ENCODE measurements around the gene LRP10. TPM values are rescaled to one million over a fixed set of nuclear protein-coding genes. Genes with fewer than 3 reads are reported as not detected.

LRP10 gene
- total RNA-seq, 1 donor from 2014 or later = 38.6 TPM

DNA sequence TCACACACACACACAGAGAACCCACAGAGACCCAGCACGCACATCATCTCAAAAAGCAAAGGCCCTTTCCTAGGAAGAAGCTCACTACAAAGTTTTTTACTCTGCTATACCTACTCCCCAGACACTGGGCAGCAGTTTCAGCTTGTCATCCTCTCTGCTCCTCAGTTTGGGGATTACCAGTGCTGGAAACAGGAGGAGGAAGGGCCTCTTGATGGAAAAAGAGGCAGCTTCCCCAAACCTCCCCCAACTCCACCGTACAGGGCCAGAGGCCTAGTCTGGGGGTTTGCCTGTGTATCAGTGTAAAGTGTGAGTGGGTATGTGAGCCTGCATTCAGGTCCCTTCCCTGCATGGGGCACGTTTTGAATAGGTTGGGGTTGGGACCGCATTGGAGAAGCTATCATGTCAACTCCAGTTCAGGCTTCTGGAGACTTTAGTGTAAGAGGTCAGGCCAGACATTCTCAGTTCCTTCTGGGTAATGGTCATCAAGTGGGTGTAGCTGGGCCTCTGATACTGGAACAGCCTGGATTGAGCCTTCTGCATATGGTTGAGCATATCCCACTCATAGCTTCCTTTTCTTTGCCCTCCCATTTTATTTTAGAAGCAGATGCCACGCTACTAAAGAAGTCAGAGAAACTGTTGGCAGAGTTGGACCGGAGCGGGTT, 12.7 kb downstream of the LRP10 start:
- Mint-ChIP-seq H3K4me1 (peaks cover 53% of the 10 kb centered on the region), H3K27me3 (ENCODE audit: low read depth) (no peaks in the 10 kb centered on the region), H3K36me3 (peaks cover 2% of the 10 kb centered on the region), H3K9me3 (no peaks in the 10 kb centered on the region), H3K4me3 (peak overlapping the region; percentile 68), H3K27ac (peak overlapping the region; percentile 70)
- TF ChIP-seq, protein P1, sequence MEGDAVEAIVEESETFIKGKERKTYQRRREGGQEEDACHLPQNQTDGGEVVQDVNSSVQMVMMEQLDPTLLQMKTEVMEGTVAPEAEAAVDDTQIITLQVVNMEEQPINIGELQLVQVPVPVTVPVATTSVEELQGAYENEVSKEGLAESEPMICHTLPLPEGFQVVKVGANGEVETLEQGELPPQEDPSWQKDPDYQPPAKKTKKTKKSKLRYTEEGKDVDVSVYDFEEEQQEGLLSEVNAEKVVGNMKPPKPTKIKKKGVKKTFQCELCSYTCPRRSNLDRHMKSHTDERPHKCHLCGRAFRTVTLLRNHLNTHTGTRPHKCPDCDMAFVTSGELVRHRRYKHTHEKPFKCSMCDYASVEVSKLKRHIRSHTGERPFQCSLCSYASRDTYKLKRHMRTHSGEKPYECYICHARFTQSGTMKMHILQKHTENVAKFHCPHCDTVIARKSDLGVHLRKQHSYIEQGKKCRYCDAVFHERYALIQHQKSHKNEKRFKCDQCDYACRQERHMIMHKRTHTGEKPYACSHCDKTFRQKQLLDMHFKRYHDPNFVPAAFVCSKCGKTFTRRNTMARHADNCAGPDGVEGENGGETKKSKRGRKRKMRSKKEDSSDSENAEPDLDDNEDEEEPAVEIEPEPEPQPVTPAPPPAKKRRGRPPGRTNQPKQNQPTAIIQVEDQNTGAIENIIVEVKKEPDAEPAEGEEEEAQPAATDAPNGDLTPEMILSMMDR (IDR thresholded peaks at IDR 0.05; ENCODE audit: unreplicated experiment) = no peak
- DNase-seq (ENCODE audit: low spot score in 2 of 2, unreplicated experiment in 2 of 2) = no peak

DNA sequence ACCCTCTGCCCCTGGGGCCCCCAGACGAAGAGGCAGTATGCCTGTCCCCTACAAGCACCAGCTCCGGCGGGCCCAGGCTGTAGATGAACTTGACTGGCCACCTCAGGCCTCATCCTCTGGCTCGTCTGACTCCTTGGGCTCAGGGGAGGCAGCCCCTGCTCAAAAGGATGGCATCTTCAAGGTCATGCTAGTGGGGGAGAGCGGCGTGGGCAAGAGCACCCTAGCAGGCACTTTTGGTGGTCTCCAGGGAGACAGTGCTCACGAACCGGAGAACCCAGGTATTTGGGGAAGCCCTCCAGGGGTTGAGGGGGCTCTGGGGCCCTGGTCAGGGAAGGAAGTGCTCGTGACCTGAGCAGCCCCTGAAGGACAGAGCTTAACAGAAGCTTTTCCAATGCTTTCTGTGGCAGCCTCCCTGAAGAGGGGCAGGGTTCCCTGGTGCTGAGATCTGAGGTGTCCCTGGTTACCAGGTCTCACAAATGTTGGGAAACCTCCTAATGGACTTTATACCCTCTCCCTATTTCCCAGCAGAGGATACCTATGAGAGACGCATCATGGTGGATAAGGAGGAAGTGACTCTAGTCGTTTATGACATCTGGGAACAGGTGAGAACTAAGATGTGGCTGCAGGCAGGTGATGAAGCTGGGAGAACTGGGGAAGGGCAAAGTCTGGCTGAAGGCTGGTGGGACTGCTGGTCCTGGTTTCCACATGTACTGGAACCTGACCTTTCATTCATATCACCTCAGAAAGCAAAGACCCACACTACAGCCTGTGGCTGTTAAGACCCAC, 13.4 kb downstream of the LRP10 start:
- peak overlapping the region; percentile 26 for H3K4me3 Mint-ChIP-seq
- peak overlapping the region; percentile 40 for H3K27ac Mint-ChIP-seq
- DNase-seq (ENCODE audit: low spot score in 2 of 2, unreplicated experiment in 2 of 2) = no peak
- TF ChIP-seq, protein P1 (IDR thresholded peaks at IDR 0.05; ENCODE audit: unreplicated experiment) = no peak
- no peaks in the 10 kb centered on the region for H3K9me3 Mint-ChIP-seq
- no peaks in the 10 kb centered on the region for H3K36me3 Mint-ChIP-seq
- H3K27me3 Mint-ChIP-seq (ENCODE audit: low read depth) = no peaks in the 10 kb centered on the region
- H3K4me1 Mint-ChIP-seq = peaks cover 56% of the 10 kb centered on the region

DNA sequence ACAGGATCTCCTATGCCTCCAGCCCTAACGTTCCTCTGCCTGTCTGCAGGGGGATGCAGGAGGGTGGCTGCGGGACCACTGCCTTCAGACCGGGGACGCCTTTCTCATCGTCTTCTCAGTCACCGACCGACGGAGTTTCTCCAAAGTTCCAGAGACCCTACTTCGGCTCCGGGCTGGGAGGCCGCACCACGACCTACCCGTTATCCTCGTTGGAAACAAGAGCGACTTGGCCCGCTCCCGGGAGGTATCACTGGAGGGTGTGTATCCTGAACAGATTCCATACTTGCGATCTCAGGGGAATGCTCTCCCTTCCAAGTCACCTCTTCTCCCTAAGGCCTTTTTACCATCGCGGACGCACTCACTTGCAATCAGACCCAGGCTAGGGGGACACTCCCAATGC, 14.4 kb downstream of the LRP10 start:
- Mint-ChIP-seq H3K9me3 (no peaks in the 10 kb centered on the region), H3K36me3 (no peaks in the 10 kb centered on the region), H3K4me1 (peaks cover 61% of the 10 kb centered on the region), H3K27me3 (ENCODE audit: low read depth) (no peaks in the 10 kb centered on the region), H3K27ac (peak overlapping the region; percentile 89), H3K4me3 (peak overlapping the region; percentile 91)
- no peak for DNase-seq (ENCODE audit: low spot score in 2 of 2, unreplicated experiment in 2 of 2)
- TF ChIP-seq, protein P1 (IDR thresholded peaks at IDR 0.05; ENCODE audit: unreplicated experiment) = no peak

DNA sequence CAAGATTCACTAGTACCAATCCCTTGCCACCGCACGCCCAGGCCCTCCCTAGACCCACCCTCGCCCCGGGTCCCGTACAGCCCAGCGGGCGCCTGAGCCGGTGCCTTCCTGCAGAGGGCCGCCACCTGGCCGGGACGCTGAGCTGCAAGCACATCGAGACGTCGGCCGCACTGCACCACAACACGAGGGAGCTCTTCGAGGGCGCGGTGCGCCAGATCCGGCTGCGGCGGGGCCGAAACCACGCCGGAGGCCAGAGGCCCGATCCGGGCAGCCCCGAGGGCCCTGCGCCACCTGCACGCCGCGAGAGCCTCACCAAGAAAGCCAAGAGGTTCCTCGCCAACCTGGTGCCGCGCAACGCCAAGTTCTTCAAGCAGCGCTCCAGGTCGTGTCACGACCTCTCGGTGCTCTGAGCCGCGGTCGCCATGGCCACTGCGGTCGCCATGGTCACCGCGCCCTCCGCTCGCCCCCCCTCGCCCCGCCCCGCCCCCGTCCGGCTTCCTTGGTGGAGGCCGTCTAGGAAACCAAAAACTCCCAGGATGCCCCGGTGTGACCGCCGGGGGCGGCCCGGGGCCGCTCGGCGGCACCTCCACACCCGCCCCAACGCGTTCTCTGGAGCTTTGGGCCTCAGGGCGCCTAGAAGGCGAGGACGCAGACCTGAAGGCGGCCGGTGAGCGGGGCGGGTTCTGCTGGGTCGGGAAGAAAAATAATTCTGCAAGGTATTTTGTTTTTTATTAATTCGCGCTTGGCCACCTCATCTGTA, 15.1 kb downstream of the LRP10 start:
- Mint-ChIP-seq H3K27me3 (ENCODE audit: low read depth) (no peaks in the 10 kb centered on the region), H3K27ac (peak overlapping the region; percentile 98), H3K9me3 (no peaks in the 10 kb centered on the region), H3K4me3 (peak overlapping the region; percentile 91), H3K4me1 (peaks cover 60% of the 10 kb centered on the region), H3K36me3 (no peaks in the 10 kb centered on the region)
- peak; percentile 42 to 61 for DNase-seq (ENCODE audit: low spot score in 2 of 2, unreplicated experiment in 2 of 2)
- TF ChIP-seq, protein P1 (IDR thresholded peaks at IDR 0.05; ENCODE audit: unreplicated experiment) = no peak

DNA sequence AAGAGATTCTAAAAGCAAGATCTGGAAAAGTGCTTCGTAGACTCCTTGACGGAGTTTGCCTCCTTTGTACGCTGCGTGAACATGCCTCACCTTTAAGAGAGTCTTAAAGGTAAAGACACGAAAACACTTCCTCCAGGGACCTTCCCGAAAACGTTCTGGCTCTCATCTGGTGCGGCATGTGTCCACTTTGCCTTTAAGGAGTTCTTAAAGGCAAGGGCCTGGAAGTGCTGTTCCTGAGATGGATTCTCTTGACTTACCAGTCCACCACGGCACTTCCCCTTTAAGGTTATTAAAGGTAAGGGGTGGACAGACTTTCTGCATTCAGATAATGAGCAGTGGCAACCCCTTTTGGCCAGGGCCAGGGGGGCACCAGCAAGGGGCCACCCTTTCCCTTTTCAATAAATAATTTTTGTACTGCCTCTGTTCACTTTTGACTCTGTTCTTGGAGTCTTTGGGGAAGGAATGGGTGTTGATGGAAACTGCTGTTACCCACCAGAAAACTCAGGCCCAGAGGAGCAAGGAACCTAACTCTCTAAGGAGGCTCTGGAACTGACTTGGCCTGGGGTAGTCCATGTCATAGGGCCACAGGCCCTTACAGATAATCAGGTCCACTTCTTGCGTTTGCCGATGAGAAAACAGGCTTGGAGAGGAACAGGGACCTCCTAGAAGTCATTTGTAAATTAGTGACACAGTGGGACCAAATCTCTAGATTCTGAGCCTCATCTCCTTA, 15.9 kb downstream of the LRP10 start:
- Mint-ChIP-seq H3K4me3 (peak overlapping the region; percentile 91), H3K9me3 (no peaks in the 10 kb centered on the region), H3K27me3 (ENCODE audit: low read depth) (no peaks in the 10 kb centered on the region), H3K4me1 (peaks cover 55% of the 10 kb centered on the region), H3K36me3 (no peaks in the 10 kb centered on the region), H3K27ac (peak overlapping the region; percentile 98)
- TF ChIP-seq, protein P1 (IDR thresholded peaks at IDR 0.05; ENCODE audit: unreplicated experiment) = no peak
- DNase-seq (ENCODE audit: low spot score in 2 of 2, unreplicated experiment in 2 of 2) = peak in 1 of 2 experiments; percentile 60

Measured in mesothelial cell of epicardium (in vitro differentiated cells).